SU-DHL-6 (cell line): Measurements from ENCODE around the gene SYPL1.

Experiments
- EZH2phosphoT487 ChIP-seq: fragments of 200-600 bp; sonication (generic), shearing (Covaris generic); conservative IDR thresholded peaks from 2 replicates; pipeline ENCODE4 v1.6.1; 2018; ENCODE audit warnings: mild to moderate bottlenecking, antibody characterized with exemption, low read length, moderate library complexity, mixed read lengths
- TF ChIP-seq, protein P1 (sequence below): fragments of 200-600 bp; sonication (generic); IDR thresholded peaks from one replicate; pipeline ENCODE4 v1.5.1; 2017; ENCODE audit warnings: antibody characterized with exemption, mild to moderate bottlenecking, low read length, moderate library complexity; ENCODE audit not compliant: insufficient read depth, poor library complexity, severe bottlenecking

DNA sequence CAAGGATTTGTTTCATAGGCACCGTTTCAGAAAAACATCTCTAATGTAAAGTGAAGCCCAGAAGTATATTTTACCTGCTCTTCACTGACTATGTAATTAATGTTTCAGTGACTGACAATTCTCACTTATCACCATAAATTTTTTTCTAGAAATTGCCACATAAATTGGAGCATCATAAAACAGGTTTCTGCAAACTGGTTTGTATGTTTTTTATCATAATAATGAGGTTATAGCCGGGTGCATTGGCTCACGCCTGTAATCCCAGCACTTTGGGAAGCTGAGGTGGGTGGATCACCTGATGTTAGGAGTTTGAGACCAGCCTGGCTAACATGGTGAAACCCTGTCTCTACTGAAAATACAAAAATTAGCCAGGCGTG lies 39.4 kb downstream of the SYPL1 start:
- TF ChIP-seq, protein P1, sequence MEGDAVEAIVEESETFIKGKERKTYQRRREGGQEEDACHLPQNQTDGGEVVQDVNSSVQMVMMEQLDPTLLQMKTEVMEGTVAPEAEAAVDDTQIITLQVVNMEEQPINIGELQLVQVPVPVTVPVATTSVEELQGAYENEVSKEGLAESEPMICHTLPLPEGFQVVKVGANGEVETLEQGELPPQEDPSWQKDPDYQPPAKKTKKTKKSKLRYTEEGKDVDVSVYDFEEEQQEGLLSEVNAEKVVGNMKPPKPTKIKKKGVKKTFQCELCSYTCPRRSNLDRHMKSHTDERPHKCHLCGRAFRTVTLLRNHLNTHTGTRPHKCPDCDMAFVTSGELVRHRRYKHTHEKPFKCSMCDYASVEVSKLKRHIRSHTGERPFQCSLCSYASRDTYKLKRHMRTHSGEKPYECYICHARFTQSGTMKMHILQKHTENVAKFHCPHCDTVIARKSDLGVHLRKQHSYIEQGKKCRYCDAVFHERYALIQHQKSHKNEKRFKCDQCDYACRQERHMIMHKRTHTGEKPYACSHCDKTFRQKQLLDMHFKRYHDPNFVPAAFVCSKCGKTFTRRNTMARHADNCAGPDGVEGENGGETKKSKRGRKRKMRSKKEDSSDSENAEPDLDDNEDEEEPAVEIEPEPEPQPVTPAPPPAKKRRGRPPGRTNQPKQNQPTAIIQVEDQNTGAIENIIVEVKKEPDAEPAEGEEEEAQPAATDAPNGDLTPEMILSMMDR = no peak
- no peak for TF ChIP-seq EZH2phosphoT487
